Measurements from ENCODE around the gene ZDHHC11.
"Not testable (repeated sequence)": the region's sequence is repeated elsewhere in the genome, so short reads cannot be mapped to it uniquely, and the experiment has no call there.

The ZDHHC11 gene

GRCh38 chr5:878677-879076 is 27.9 kb upstream of the ZDHHC11 start:
- not testable (repeated sequence) for FAIRE-seq

GRCh38 chr5:878125-878524 is 27.3 kb upstream of the ZDHHC11 start:
- FAIRE-seq = no peak

DNA sequence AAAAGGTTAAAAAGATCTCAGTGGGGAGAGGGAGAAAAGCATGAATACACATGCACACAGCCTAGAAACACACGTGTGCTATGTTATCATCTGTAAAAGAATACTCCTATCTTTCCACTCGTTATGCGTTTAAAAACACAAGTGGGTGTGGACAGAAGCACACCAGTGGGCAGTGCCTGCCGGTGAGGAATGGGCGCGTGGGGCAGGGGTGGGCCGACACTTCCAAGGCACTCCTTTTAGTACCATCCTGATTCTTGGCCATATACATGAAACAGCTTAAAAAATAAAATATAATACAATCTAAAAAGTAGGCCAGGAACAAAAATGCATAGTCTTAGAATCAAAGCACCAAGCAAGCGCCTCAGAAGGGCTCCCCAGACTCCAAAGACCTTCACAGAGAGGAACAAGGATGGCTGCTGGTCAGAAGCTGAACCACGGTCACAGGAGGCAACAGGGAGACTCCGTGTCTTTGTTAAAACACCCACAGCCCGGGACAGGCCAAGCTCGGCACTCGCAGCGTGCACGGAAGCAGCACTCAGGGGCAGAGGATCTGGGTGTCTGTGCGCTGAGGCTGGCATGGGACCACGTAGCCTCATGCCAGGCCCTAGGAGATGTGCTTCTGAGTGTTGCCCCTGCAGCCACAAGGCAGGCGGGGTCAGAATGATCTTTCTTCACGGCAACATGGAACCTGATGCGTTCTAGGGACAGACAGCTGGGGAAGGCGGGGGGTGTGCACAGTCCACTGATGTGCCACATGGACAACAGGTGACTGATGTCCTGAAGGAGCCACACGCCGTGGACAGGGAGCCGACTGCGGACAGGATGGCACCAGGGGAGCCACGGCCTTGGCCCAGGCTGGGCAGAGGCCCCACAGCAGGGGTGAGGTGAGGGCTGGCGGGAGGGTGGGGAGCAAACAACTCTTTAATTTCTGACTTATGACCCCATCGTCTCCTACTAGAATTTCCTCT is 25.9 kb upstream of the ZDHHC11 start:
- FAIRE-seq = no peak

GRCh38 chr5:875931-876330 is 25.1 kb upstream of the ZDHHC11 start:
- FAIRE-seq = no peak

DNA sequence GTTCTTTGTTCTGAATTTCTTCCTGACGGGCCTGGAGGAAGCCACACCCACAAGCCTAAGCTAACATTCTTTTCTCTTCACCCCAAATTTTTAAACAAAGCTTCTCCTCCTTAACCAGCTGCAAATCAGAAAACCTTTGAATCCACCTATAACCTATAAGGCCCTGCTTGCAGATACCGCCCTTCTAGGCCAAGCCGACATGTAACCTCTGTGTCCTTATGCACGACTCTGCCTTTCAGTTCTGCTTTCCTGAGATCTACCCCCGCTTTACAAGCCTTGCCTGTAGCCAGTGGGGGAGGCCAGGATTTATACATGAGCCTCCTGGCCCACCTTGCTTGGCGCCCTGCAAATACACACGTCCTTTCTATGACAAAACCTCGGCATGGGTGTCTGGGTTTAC is 22.5 kb upstream of the ZDHHC11 start:
- no peak for FAIRE-seq

- no peak for FAIRE-seq
Measured at GRCh38 chr5:872301-872700, 21.5 kb upstream of the ZDHHC11 start.

GRCh38 chr5:871596-872298 is 21.0 kb upstream of the ZDHHC11 start:
- no peak for FAIRE-seq

DNA sequence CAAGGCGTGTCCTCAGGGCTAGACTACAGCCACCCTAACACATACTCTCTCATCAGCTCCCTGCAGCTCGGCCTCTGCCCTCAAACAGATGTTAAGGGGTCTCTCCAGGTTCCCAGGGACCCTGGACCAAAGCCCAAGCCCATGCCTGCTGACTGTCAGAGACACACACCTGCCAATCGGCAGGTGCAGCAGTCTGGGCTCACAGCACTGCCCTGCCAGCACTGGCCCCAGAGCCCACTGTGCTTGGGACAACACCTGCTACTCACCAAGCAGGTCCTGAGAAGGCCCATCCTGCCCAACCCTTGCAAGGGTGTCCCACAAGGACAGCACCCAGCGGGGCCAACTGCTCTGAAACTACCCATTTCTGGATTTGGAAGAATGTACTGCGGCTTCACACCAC is 20.2 kb upstream of the ZDHHC11 start:
- no peak for FAIRE-seq

GRCh38 chr5:868428-869135 is 17.8 kb upstream of the ZDHHC11 start:
- no peak for FAIRE-seq

DNA sequence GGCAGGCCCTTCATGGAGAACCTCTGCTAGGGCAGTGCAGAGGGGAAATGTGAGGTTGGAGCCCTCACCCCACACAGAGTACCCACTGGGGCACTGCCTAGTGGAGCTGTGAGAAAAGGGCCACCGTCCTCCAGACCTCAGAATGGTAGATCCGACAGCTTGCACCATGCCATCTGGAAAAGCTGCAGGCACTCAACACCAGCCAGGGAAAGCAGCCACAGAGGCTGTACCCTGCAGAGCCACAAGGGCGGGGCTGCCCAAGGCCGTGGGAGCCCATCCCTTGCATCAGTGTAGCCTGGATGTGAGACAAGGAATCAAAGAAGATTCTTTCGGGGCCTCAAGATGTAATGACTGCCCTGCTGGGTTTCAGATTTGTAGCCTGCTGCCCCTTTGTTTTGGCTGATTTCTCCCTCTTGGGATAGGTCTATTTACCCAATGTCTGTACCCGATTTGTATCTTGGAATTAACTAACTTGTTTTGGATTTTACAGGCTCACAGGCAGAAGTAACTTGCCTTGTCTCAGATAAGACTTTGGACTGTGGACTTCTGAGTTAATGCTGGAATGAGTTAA is 16.6 kb upstream of the ZDHHC11 start:
- FAIRE-seq = no peak

- FAIRE-seq = no peak
Measured at GRCh38 chr5:865771-866170, 15.0 kb upstream of the ZDHHC11 start.

DNA sequence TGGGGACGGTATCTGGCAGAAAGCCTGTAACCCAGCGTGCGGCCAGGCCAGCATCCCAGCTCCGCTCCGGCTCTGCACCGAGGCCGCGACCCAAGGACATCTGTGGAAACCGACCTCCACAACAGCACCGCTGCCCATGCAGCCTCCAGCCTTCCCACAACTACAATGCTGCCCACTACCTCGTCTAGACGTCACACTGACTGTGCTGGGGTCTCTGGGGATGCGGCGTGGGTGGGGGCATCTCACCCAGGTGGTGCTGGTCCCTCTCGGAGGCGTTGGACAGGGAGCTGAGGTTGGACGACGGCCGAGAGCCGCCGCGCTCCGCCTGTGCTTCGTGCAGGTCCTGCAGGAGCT is 14.4 kb upstream of the ZDHHC11 start:
- no peak for FAIRE-seq

- FAIRE-seq = no peak
Measured at GRCh38 chr5:864492-865167, 13.8 kb upstream of the ZDHHC11 start.

DNA sequence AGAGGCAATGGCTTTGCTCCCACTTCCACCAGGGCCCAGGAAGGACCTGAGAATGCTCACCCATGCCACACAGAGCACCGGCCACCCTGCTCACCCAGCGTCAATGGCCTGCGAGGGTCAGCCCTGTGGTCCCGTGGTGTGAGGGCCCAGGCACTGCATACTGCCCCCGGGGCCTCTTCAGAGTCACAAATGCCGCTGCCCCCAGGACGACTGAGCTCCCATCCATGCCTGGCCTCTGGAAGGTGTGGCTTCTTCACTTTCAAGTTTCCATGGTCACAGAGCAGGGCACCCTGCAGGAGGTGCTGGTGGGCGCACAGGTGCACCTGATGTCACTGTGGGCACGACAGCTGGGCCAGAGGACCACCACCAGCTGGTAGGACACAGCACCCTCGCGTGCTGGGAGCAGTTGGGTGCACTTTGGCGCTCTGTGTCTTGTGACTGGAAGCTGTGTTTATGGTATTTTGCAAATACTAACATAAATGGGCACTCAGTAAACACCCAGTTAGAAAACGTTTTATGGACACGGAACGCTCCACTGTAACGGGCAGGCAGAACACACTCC is 12.5 kb upstream of the ZDHHC11 start:
- FAIRE-seq = no peak

DNA sequence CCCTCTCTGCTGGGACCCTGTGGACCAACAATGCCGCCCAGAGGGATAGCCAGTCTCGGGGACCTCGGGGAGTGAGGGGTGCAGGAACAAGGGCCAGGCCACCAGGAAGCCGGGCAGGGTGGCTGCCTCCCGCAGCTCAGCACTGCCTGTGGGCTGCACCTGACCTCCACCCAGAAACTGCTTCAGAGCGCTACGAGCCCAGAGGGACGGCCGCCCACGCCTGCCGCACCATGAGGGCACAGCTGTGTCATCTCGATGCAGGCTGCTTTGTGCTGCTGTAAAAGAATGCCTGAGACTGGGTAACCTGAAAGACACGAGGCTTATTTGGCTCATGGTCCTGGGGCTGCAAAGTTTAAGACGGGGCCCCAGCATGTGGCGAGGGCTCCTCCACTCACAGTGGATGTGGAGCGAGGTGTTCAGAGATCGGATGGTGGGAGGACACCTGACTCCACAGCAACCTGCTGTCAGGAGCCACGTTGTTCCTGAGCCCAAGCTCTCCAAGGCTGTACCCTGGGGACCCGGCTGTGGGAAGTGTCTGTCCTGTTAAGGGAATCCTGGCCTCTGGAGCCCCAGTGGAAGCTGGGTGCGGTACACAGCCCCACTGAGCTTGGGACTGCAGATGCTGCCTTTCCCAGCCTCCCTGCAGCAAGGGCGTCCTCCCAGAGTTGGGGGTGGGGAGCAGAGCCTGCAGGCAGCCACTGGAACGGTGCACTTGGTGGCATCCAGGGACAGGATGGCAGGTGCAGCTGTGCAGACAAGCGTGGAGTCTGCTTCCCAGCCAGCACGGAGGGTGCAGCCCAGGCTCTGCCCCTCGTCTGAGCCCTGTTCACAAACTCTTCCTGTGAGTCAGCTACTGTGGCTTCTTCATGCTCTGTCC is 11.8 kb upstream of the ZDHHC11 start:
- FAIRE-seq = no peak

DNA sequence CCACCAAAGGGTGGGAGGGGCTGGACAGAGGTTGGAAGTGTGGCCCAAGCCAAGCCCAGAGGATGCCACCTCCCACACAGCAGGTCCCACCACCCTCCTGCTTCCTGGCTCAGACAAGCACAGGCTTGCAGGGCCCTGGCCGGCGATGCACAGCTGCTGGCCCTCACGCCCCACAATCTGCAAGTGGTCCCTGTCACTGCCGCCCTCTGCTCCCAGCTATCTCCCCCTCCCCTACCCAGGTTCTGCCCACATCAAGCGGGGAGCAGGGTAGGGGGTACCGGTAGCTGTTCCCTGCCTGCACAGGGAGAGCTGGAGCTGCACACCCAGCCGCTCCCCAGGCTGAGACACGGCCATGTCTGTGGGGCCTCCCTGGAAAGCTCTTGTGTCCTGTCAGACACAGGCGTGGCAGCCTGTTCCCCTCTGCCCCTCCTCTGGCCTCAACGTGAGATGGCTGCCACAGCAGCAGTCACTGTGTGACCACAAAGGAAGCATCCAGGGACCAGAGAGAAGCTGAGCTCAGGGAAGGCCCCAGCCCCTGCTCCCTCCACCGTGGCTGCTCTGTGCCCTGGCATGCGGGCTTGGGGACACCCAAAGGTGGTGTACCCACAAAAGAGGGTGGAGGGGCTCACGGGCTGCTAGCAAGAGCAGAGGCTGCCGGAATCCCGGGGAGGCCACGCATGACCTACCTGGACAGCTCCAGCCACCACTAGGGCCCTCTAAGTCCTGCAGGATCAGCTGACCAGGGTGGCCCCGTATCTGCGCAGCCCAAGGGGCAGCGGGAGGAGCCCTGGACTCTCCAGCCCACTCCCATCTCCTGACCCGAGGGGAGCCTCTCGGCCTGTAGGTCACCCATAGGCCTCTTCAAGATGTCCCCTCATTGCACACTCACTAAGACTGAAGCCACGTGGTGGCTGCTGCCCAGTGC is 10.9 kb upstream of the ZDHHC11 start:
- no peak for FAIRE-seq

- no peak for FAIRE-seq
Measured at GRCh38 chr5:860506-861150, 9.8 kb upstream of the ZDHHC11 start.

DNA sequence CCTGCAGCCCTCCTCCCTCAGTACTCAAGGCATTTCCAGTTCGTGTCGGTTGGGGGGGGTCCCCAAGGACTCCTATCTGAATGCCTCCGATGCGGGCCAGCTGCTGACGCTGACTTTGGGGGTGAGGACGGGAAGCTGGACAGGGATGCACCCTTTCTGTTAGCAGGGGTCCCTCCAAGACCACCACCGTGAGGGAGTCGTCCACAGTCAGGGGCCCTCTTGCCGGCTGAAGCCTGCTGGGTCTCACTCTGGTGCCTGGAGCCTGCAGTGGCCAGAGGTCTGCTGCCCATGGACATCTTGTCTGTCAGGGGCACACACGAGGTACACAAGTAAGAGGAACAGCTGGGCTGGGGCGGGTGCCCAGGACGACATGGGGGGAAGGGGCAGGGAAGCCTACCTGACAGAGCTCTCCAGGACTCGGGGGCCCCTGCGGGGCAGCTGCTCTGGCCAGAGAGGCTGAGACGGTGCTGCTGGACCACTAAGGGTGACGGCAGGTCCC is 9.1 kb upstream of the ZDHHC11 start:
- no peak for FAIRE-seq

- no peak for FAIRE-seq
Measured at GRCh38 chr5:859391-859790, 8.6 kb upstream of the ZDHHC11 start.
